GM23338 (cell line): Measurements from ENCODE around the gene NEDD1.

Experiments
- CREB1 ChIP-seq: fragments of 250-450 bp; sonication (Bioruptor Pico); IDR thresholded peaks from 2 replicates; pipeline ENCODE4 v1.5.0; 2020; ENCODE audit warnings: low read depth, mild to moderate bottlenecking, moderate library complexity
- CTCF ChIP-seq, 2 experiments: fragments of 200-600 bp in 1 of 2; sonication (generic) in 1 of 2; conservative IDR thresholded peaks; 2 replicates each; pipeline versions ENCODE4 v1.5.1 to v1.6.1; 2016 to 2017; ENCODE audit warnings: antibody characterized with exemption in 2 of 2, low read depth in 2 of 2, mild to moderate bottlenecking in 2 of 2, moderate library complexity in 1 of 2
- ETS1 ChIP-seq: IDR thresholded peaks from 2 replicates; pipeline ENCODE4 v1.6.1; 2016; ENCODE audit warnings: antibody characterized with exemption
- EZH2 ChIP-seq: fragments of 200-600 bp; sonication (generic); IDR thresholded peaks from one replicate; pipeline ENCODE4 v1.8.0; 2017; ENCODE audit warnings: antibody characterized with exemption, mild to moderate bottlenecking, low read depth; ENCODE audit not compliant: unreplicated experiment
- EZH2phosphoT487 ChIP-seq: fragments of 200-600 bp; sonication (generic); IDR thresholded peaks from one replicate; pipeline ENCODE4 v1.8.1; 2018; ENCODE audit warnings: antibody characterized with exemption; ENCODE audit not compliant: unreplicated experiment
- JUNB ChIP-seq: IDR thresholded peaks from one replicate; pipeline ENCODE4 v1.6.1; 2016; ENCODE audit warnings: antibody characterized with exemption; ENCODE audit not compliant: unreplicated experiment
- NANOG ChIP-seq: IDR thresholded peaks from 2 replicates; pipeline ENCODE4 v1.6.1; 2016; ENCODE audit warnings: antibody characterized with exemption, borderline replicate concordance
- POLR2AphosphoS5 ChIP-seq: IDR thresholded peaks from 2 replicates; pipeline ENCODE4 v1.6.1; 2016; ENCODE audit warnings: antibody characterized with exemption, low read depth
- STAT1 ChIP-seq: IDR thresholded peaks from one replicate; pipeline ENCODE4 v1.6.1; 2016; ENCODE audit warnings: antibody characterized with exemption; ENCODE audit not compliant: unreplicated experiment
- ZNF114 ChIP-seq: fragments of 250-450 bp; sonication (Bioruptor Pico); IDR thresholded peaks from 2 replicates; pipeline ENCODE4 v1.5.0; 2020; ENCODE audit warnings: mild to moderate bottlenecking, moderate library complexity
- ZNF331 ChIP-seq: fragments of 250-450 bp; sonication (Bioruptor Pico); IDR thresholded peaks from 2 replicates; pipeline ENCODE4 v1.5.0; 2020; ENCODE audit warnings: low read depth, mild to moderate bottlenecking, moderate library complexity
- ZNF462 ChIP-seq: fragments of 250-450 bp; sonication (Bioruptor Pico); IDR thresholded peaks from 2 replicates; pipeline ENCODE4 v1.5.0; 2020; ENCODE audit warnings: mild to moderate bottlenecking, moderate library complexity
- TF ChIP-seq, protein P1 (sequence below): IDR thresholded peaks from one replicate; pipeline ENCODE4 v1.6.1; 2018; ENCODE audit warnings: antibody characterized with exemption; ENCODE audit not compliant: unreplicated experiment

- no peak for TF ChIP-seq NANOG
- TF ChIP-seq EZH2, result no peak
- TF ChIP-seq CTCF (conservative IDR thresholded peaks at IDR 0.05; ENCODE audit: low read depth in 2 of 2), result no peak
- TF ChIP-seq POLR2AphosphoS5, result no peak
- no peak for TF ChIP-seq ZNF462
- no peak for TF ChIP-seq CREB1 (CRISPR knock-in tag)
- TF ChIP-seq, protein P1, sequence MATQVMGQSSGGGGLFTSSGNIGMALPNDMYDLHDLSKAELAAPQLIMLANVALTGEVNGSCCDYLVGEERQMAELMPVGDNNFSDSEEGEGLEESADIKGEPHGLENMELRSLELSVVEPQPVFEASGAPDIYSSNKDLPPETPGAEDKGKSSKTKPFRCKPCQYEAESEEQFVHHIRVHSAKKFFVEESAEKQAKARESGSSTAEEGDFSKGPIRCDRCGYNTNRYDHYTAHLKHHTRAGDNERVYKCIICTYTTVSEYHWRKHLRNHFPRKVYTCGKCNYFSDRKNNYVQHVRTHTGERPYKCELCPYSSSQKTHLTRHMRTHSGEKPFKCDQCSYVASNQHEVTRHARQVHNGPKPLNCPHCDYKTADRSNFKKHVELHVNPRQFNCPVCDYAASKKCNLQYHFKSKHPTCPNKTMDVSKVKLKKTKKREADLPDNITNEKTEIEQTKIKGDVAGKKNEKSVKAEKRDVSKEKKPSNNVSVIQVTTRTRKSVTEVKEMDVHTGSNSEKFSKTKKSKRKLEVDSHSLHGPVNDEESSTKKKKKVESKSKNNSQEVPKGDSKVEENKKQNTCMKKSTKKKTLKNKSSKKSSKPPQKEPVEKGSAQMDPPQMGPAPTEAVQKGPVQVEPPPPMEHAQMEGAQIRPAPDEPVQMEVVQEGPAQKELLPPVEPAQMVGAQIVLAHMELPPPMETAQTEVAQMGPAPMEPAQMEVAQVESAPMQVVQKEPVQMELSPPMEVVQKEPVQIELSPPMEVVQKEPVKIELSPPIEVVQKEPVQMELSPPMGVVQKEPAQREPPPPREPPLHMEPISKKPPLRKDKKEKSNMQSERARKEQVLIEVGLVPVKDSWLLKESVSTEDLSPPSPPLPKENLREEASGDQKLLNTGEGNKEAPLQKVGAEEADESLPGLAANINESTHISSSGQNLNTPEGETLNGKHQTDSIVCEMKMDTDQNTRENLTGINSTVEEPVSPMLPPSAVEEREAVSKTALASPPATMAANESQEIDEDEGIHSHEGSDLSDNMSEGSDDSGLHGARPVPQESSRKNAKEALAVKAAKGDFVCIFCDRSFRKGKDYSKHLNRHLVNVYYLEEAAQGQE, result no peak
- TF ChIP-seq JUNB, result no peak
- no peak for TF ChIP-seq ZNF331 (CRISPR knock-in tag)
- TF ChIP-seq ZNF114 (CRISPR knock-in tag), result no peak
- TF ChIP-seq STAT1, result no peak
- TF ChIP-seq EZH2phosphoT487, result no peak
- TF ChIP-seq ETS1, result no peak
Measured at GRCh38 chr12:96889273-96889933, 17.7 kb upstream of the NEDD1 start.
